Nephron progenitor cell (in vitro differentiated cells): ENCODE data around the gene ZNF805.
A peak's percentile ranks its signal among the peaks of the same experiment; 100 is the strongest.
"Not testable (repeated sequence)": the region's sequence is repeated elsewhere in the genome, so short reads cannot be mapped to it uniquely, and the experiment has no call there.

Experiments
- DNase-seq: peaks from one replicate; pipeline ENCODE4 v3.0.0; 2021
- H3K27ac Mint-ChIP-seq: 2 replicates; pipeline ENCODE4 v1.8.0; 2021; ENCODE audit warnings: mild to moderate bottlenecking, moderate library complexity, mixed read lengths
- H3K27me3 Mint-ChIP-seq: 2 replicates; pipeline ENCODE4 v1.8.0; 2021; ENCODE audit warnings: mild to moderate bottlenecking, low read depth, mixed read lengths; ENCODE audit not compliant: poor library complexity
- H3K36me3 Mint-ChIP-seq: 2 replicates; pipeline ENCODE4 v1.8.0; 2021; ENCODE audit warnings: low read depth, mixed read lengths
- H3K4me1 Mint-ChIP-seq: 2 replicates; pipeline ENCODE4 v1.8.0; 2021; ENCODE audit warnings: mixed read lengths
- H3K4me3 Mint-ChIP-seq: 2 replicates; pipeline ENCODE4 v1.8.0; 2021; ENCODE audit warnings: mild to moderate bottlenecking, moderate library complexity, mixed read lengths
- H3K9me3 Mint-ChIP-seq: 2 replicates; pipeline ENCODE4 v1.8.0; 2021; ENCODE audit warnings: mild to moderate bottlenecking, moderate library complexity, mixed read lengths
- TF ChIP-seq, protein P1 (sequence below): fragments of 200-600 bp; sonication (generic); IDR thresholded peaks from 2 replicates; pipeline ENCODE4 v1.5.0; 2021; ENCODE audit warnings: antibody characterized with exemption

ZNF805 gene

DNA sequence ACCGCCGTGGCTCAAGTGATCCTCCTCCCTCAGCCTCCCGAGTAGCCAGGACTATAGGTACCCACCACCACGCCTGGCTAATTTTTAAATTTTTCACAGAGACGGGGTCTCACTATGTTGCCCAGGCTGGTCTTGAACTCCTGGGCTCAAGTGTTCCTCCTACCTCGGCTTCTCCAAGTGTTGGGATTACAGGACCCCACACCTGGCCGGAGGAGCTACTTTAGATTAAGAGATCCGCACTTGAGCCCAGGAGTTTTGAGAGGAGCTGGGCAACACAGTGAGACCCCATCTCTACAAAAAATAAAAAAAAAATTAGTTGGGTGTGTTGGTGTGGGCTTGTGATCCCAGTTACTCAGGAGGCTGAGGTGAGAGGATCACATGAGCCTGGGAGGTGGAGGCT lies 30.8 kb downstream of the ZNF805 start:
- Mint-ChIP-seq H3K9me3 (no peaks in the 10 kb centered on the region), H3K4me3 (no peak overlapping the region), H3K27me3 (peaks cover 4% of the 10 kb centered on the region), H3K27ac (no peak overlapping the region), H3K36me3 (peaks cover 15% of the 10 kb centered on the region), H3K4me1 (peaks cover 2% of the 10 kb centered on the region)
- no peak for DNase-seq
- TF ChIP-seq, protein P1, sequence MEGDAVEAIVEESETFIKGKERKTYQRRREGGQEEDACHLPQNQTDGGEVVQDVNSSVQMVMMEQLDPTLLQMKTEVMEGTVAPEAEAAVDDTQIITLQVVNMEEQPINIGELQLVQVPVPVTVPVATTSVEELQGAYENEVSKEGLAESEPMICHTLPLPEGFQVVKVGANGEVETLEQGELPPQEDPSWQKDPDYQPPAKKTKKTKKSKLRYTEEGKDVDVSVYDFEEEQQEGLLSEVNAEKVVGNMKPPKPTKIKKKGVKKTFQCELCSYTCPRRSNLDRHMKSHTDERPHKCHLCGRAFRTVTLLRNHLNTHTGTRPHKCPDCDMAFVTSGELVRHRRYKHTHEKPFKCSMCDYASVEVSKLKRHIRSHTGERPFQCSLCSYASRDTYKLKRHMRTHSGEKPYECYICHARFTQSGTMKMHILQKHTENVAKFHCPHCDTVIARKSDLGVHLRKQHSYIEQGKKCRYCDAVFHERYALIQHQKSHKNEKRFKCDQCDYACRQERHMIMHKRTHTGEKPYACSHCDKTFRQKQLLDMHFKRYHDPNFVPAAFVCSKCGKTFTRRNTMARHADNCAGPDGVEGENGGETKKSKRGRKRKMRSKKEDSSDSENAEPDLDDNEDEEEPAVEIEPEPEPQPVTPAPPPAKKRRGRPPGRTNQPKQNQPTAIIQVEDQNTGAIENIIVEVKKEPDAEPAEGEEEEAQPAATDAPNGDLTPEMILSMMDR, result no peak

DNA sequence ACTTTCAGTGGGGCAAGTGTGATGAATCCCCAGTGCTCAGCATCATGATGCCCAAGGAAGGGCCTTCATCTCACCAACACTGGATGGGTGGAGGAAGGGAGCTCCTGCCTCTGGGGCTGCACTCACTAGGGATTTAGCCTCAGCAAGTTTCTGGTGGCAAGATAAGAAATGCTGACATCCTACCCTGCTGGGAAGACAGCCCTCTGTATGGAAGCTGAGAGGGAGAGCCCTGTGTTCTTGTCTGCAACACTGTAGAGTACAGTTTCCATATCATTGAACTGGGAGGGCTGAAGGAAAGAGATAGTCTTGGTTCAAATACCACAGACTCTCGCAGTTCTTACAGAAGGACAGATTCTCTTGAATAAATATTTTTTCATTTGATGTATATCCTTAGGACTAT lies 32.6 kb downstream of the ZNF805 start:
- no peak overlapping the region for H3K27ac Mint-ChIP-seq
- no peak overlapping the region for H3K4me3 Mint-ChIP-seq
- H3K4me1 Mint-ChIP-seq, result no peaks in the 10 kb centered on the region
- H3K9me3 Mint-ChIP-seq, result no peaks in the 10 kb centered on the region
- H3K27me3 Mint-ChIP-seq, result peaks cover 4% of the 10 kb centered on the region
- TF ChIP-seq, protein P1, result no peak
- DNase-seq, result no peak
- peaks cover 9% of the 10 kb centered on the region for H3K36me3 Mint-ChIP-seq

DNA sequence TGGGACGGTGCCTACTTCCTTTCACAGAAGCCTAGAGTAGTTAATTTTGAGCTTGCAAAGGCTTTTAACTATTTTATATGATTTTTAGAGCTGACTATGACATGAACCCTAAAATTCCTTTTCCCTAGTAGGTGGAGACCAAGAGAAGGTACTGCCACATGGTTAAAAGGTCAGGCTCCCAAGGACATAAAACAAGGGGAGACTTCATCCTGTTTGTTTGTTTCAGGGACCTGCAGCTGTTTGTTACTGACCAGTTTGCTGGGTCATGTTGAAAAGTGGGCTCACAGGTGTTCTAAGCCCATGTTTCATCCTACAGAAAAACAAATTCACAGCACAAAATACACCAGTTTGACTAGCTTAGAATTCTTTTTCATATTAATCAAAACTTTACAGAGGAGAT lies 36.0 kb downstream of the ZNF805 start:
- H3K4me1 Mint-ChIP-seq, result peaks cover 7% of the 10 kb centered on the region
- peaks cover 5% of the 10 kb centered on the region for H3K36me3 Mint-ChIP-seq
- TF ChIP-seq, protein P1, result no peak
- no peak for DNase-seq
- peaks cover 4% of the 10 kb centered on the region for H3K27me3 Mint-ChIP-seq
- no peak overlapping the region for H3K4me3 Mint-ChIP-seq
- no peak overlapping the region for H3K27ac Mint-ChIP-seq
- no peaks in the 10 kb centered on the region for H3K9me3 Mint-ChIP-seq

DNA sequence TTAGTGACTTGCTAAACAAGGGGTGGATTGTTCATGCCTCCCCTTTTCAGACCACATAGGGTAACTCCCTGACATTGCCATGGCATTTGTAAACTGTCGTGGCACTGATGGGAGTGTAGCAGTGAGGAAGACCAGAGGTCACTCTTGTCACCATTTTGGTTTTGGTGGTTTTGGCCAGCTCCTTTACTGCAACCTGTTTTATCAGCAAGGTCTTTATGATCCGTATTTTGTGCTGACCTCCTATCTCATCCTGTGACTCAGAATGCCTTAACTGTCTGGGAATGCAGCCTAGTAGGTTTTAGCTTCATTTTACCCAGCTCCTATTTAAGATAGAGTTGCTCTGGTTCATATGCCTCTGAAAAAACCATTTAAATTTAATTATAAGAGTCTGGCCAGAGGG lies 38.0 kb downstream of the ZNF805 start:
- DNase-seq, H3K4me3 Mint-ChIP-seq, H3K27me3 Mint-ChIP-seq, H3K36me3 Mint-ChIP-seq, H3K27ac Mint-ChIP-seq, H3K9me3 Mint-ChIP-seq: not testable (repeated sequence)
- peaks cover 23% of the 10 kb centered on the region for H3K4me1 Mint-ChIP-seq

DNA sequence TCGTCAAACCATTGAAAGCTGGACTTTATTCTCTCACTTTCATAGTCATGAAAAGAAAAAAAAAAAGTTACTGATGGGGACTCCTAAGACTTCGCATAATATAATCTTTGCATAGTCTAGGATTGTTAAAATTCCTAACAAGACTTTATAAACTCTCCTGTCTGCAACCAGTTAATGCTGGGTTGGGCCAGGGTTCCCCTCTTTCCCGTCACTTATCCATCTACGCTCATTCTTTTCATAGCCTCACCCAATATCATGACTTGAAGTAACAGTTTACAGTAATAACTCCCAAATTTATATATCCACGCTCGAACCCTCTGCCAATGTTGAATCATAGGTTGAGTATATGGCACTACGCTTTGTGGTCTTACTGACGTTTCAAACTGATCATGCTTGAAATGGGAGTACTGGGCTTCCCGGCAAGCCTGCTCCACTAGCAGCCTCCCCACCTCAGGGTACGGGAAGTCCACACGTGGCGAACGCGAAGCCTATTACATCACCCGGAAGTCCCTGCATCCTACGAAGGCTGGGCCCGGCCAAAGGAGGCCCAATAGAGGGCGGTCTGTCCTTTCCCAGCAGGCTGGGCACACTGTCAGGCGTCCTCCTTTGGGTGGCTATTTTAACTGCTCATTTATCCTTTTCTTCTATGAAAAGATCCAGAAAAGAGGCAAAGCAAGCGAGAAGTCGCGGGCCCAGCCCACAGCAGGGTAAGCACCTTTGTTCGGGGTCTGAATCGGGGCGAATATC lies 39.2 kb downstream of the ZNF805 start:
- no peaks in the 10 kb centered on the region for H3K27me3 Mint-ChIP-seq
- no peaks in the 10 kb centered on the region for H3K9me3 Mint-ChIP-seq
- TF ChIP-seq, protein P1, result no peak
- peaks cover 23% of the 10 kb centered on the region for H3K4me1 Mint-ChIP-seq
- no peak overlapping the region for H3K4me3 Mint-ChIP-seq
- peak; percentile 74 for DNase-seq
- no peak overlapping the region for H3K27ac Mint-ChIP-seq
- H3K36me3 Mint-ChIP-seq, result peaks cover 9% of the 10 kb centered on the region

DNA sequence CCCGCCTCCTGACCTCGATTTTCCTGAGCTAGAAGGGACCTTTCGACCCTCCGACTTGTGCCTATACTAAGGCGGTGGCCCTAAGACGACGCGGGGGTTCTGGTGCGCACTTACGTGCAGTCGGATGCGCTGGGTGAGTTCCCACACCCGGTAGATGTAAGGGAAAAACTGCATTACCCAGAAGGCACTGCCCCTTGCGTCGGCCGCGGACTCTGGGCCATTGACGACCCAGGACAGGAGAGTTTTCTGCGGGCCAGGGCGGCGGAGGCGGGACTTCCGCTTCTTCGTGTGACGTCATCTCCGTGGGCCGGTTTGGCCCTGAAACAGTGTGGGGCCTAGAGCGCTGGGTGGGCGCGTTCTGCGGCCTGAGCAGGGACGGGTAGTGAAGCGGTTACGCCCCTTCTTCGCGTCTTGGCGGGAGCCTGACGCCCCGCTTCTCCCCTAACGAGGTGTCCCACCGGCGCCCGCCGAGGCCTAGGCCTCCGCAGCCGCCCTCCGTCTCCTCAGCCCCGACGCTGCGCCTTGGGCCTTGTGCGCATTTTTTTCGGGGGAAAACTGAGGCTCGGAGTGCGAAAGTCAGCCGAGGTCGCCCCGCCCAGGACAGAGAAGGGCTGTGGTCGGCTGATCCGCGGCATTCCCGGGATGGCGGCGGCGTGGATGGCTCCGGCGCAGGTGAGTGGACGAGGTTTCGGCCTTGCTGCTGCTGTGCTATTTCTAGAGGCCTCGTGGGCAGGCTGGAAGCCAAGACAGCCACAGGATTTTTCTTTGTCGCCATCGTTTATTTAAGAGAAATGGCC lies 39.9 kb downstream of the ZNF805 start, which contains the start of gene ZNF460:
TSS of gene ZNF460 (plus strand) at position 321 of the 797 bp plus-strand sequence. CDS start at position 643, 322 bp downstream.
- Mint-ChIP-seq H3K27me3 (no peaks in the 10 kb centered on the region), H3K27ac (no peak within 1 kb of the TSS)
- TF ChIP-seq, protein P1, result no peak

More for the DNA sequence above, 39.9 kb downstream of the ZNF805 start, which contains the start of gene ZNF460:
- Mint-ChIP-seq H3K36me3 (peaks cover 12% of the 10 kb centered on the region), H3K4me1 (peaks cover 23% of the 10 kb centered on the region), H3K9me3 (no peaks in the 10 kb centered on the region), H3K4me3 (no peak within 1 kb of the TSS)
- peak; percentile 97 for DNase-seq
